Osteoblast (primary cell): ENCODE data around the gene EHF. TPM values are rescaled to one million over a fixed set of nuclear protein-coding genes. Genes with fewer than 3 reads are reported as not detected.

ENCODE experiments used
- DNase-seq: peaks from one replicate; pipeline ENCODE4 v3.0.0; 2011; ENCODE audit warnings: low spot score, mixed read lengths; ENCODE audit not compliant: insufficient read length; ENCODE audit errors: missing footprints
- H2AFZ ChIP-seq: 2 replicates; pipeline ENCODE4 v1.6.0; 2011; ENCODE audit warnings: mild to moderate bottlenecking, low read length
- H3K27ac ChIP-seq: 2 replicates; pipeline ENCODE4 v1.5.1; 2011; ENCODE audit warnings: mild to moderate bottlenecking, low read depth, low read length, moderate library complexity
- H3K27me3 ChIP-seq: 2 replicates; pipeline ENCODE4 v1.6.0; 2012; ENCODE audit warnings: mild to moderate bottlenecking, control low read depth, inconsistent platforms, low read length, moderate library complexity; ENCODE audit not compliant: insufficient read depth
- H3K36me3 ChIP-seq: 2 replicates; pipeline ENCODE4 v1.5.1; 2011; ENCODE audit warnings: mild to moderate bottlenecking, low read length, control low read depth, moderate library complexity; ENCODE audit not compliant: insufficient read depth
- H3K4me1 ChIP-seq: 2 replicates; pipeline ENCODE4 v1.5.1; 2011; ENCODE audit warnings: mild to moderate bottlenecking, low read length, control low read depth, moderate library complexity; ENCODE audit not compliant: insufficient read depth
- H3K4me2 ChIP-seq: 2 replicates; pipeline ENCODE4 v1.6.0; 2011; ENCODE audit warnings: mild to moderate bottlenecking, low read length; ENCODE audit not compliant: insufficient read depth
- H3K4me3 ChIP-seq: fragments of 200-600 bp; sonication (generic); 3 replicates; pipeline ENCODE4 v1.5.1; 2012; ENCODE audit warnings: mild to moderate bottlenecking, low read length, inconsistent platforms; ENCODE audit not compliant: insufficient read depth
- H3K79me2 ChIP-seq: 2 replicates; pipeline ENCODE4 v1.6.0; 2012; ENCODE audit warnings: mild to moderate bottlenecking, low read length, control low read depth, inconsistent platforms; ENCODE audit not compliant: insufficient read depth
- H3K9me3 ChIP-seq: 2 replicates; pipeline ENCODE4 v1.5.1; 2011; ENCODE audit warnings: low read depth, low read length, control low read depth
- H4K20me1 ChIP-seq: 2 replicates; pipeline ENCODE4 v1.6.0; 2012; ENCODE audit warnings: mild to moderate bottlenecking, low read length, control low read depth; ENCODE audit not compliant: insufficient read depth
- total RNA-seq: library from RNA; depleted of rRNA; stranded (reverse); fragments of >200 nt; gene quantifications from 2 replicates; pipeline ENCODE4 v1.2.3, GENCODE V29; 2012
- TF ChIP-seq, protein P1 (sequence below): IDR thresholded peaks from 2 replicates; pipeline ENCODE4 v1.5.1; 2011; ENCODE audit warnings: mild to moderate bottlenecking, low read depth, low read length, moderate library complexity; ENCODE audit errors: extremely low read depth

EHF gene
- total RNA-seq, 1 donor: not detected

DNA sequence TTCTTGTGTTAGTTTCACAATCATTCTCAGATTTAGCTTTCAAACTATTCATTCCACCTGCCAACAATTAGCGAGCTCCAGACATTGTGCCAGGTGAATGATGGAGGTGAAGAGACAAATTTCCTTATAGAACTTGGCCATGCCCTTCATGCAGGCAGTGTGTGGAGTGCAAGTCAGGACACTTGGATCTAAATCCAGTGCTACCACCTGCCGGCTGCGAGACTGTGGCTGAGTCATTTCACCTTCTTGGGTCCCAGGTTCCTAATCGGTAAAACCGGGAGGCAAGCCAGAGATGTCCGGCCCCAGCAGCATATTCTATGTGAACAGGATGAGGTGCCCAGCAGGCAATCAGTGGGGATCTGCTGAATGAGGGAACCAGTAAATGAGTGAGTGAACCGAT, 18.6 kb upstream of the EHF start:
- TF ChIP-seq, protein P1, sequence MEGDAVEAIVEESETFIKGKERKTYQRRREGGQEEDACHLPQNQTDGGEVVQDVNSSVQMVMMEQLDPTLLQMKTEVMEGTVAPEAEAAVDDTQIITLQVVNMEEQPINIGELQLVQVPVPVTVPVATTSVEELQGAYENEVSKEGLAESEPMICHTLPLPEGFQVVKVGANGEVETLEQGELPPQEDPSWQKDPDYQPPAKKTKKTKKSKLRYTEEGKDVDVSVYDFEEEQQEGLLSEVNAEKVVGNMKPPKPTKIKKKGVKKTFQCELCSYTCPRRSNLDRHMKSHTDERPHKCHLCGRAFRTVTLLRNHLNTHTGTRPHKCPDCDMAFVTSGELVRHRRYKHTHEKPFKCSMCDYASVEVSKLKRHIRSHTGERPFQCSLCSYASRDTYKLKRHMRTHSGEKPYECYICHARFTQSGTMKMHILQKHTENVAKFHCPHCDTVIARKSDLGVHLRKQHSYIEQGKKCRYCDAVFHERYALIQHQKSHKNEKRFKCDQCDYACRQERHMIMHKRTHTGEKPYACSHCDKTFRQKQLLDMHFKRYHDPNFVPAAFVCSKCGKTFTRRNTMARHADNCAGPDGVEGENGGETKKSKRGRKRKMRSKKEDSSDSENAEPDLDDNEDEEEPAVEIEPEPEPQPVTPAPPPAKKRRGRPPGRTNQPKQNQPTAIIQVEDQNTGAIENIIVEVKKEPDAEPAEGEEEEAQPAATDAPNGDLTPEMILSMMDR: no peak
- no peaks in the 10 kb centered on the region for H4K20me1 ChIP-seq
- H3K36me3 ChIP-seq: no peaks in the 10 kb centered on the region
- no peak overlapping the region for H3K4me2 ChIP-seq
- H3K79me2 ChIP-seq: no peaks in the 10 kb centered on the region
- H2AFZ ChIP-seq: no peak overlapping the region
- no peaks in the 10 kb centered on the region for H3K27me3 ChIP-seq
- peaks cover 25% of the 10 kb centered on the region for H3K4me1 ChIP-seq
- no peaks in the 10 kb centered on the region for H3K9me3 ChIP-seq
- DNase-seq: no peak
- no peak overlapping the region for H3K4me3 ChIP-seq
- H3K27ac ChIP-seq: no peak overlapping the region

DNA sequence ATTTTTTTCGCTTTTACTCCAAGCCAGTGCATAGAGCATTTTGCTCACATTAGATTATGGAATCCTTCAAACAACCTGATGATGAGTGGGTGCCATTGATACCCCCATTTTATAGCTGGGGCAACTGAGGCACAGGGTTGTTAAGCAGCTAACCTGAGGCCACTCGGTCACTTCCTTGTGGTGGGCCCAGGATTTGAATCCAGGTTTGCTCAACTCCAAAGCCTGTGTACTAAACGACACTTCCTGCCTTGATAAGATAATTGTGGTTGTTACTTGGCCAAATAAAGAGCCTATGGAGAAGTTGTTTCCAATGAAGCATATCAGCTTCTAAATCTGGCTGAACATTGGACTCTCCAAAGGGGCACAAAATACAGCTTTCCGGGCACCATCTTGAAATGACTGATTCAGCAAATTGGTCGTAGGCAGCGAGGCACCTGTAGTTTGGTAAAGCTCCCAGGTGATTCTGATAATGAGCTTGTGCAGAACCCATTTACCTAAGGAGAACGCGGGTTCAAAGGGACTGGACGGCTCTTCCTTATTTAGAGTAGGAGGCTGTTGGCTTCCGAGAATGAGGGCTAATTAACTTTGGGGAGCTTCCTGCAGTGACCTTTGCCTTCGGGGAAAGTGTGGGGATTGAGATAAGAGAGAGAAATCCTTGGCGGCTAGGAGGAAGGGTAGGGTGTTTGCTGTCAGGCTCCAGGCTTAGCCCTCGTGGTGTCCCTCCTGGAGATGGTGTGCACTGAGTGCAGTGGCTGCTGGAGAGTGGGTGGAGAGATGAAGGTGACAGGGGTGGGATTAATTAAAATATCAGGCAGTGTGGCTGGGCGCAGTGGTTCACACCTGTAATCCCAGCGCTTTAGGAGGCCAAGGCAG, 17.5 kb upstream of the EHF start:
- H3K4me3 ChIP-seq: no peak overlapping the region
- no peak overlapping the region for H3K27ac ChIP-seq
- H3K36me3 ChIP-seq: no peaks in the 10 kb centered on the region
- TF ChIP-seq, protein P1: no peak
- peaks cover 25% of the 10 kb centered on the region for H3K4me1 ChIP-seq
- no peaks in the 10 kb centered on the region for H4K20me1 ChIP-seq
- H3K4me2 ChIP-seq: no peak overlapping the region
- H2AFZ ChIP-seq: no peak overlapping the region
- no peak for DNase-seq
- no peaks in the 10 kb centered on the region for H3K27me3 ChIP-seq
- no peaks in the 10 kb centered on the region for H3K9me3 ChIP-seq
- H3K79me2 ChIP-seq: no peaks in the 10 kb centered on the region

DNA sequence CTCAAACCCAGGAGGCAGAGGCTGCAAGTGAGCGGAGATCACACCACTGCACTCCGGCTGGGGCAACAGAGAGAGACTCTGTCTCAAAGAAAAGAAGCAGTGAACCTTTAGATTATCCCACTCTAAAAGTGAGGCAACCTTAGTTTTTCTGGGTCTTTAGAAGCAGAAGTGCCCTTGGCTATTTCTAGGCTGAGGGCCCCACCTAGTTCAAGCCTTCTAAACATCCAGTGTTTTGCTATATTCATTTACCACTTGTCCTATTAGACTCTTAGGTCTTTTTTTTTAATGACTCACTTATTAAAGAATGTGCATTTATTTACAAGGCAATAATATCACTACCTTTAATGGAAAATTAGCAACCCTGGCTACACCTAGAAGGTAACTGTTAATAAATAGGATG, 16.7 kb upstream of the EHF start:
- no peak for DNase-seq
- TF ChIP-seq, protein P1: no peak
- no peaks in the 10 kb centered on the region for H3K79me2 ChIP-seq
- H2AFZ ChIP-seq: no peak overlapping the region
- no peaks in the 10 kb centered on the region for H4K20me1 ChIP-seq
- H3K36me3 ChIP-seq: no peaks in the 10 kb centered on the region
- peaks cover 22% of the 10 kb centered on the region for H3K4me1 ChIP-seq
- H3K4me2 ChIP-seq: no peak overlapping the region
- no peak overlapping the region for H3K27ac ChIP-seq
- H3K27me3 ChIP-seq: no peaks in the 10 kb centered on the region
- H3K9me3 ChIP-seq: no peaks in the 10 kb centered on the region
- H3K4me3 ChIP-seq: no peak overlapping the region

DNA sequence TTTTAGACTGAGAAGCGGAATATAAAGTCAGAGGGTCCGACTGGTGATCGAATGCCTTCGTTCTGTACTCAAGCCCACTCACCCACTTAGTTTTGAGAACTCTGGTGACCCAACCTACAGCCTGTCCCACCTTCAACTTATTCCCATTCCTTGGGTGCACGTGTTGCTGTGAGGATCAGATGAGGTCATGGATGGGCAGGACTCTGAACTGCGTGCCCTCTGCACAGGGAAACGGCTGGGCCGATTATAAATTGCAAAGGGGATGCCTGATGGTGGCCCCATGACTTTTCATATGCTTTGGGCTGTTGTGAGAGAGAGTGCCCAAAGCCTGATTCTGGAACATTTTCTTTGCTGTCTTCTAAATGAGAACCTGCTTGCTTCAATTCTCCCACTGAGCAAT, 16.0 kb upstream of the EHF start:
- no peak overlapping the region for H3K4me3 ChIP-seq
- no peak for DNase-seq
- H3K27ac ChIP-seq: no peak overlapping the region
- H3K9me3 ChIP-seq: no peaks in the 10 kb centered on the region
- H3K36me3 ChIP-seq: no peaks in the 10 kb centered on the region
- H3K4me1 ChIP-seq: peaks cover 15% of the 10 kb centered on the region
- H4K20me1 ChIP-seq: no peaks in the 10 kb centered on the region
- no peak overlapping the region for H3K4me2 ChIP-seq
- no peak overlapping the region for H2AFZ ChIP-seq
- no peaks in the 10 kb centered on the region for H3K27me3 ChIP-seq
- TF ChIP-seq, protein P1: no peak
- no peaks in the 10 kb centered on the region for H3K79me2 ChIP-seq
